DND-41 (cell line): ENCODE measurements around the gene TINAGL1.

Source experiments
- EZH2 ChIP-seq: IDR thresholded peaks from 3 replicates; pipeline ENCODE4 v1.6.1; 2012; ENCODE audit warnings: borderline replicate concordance, low read depth, mild to moderate bottlenecking, moderate library complexity, low read length, inconsistent platforms; ENCODE audit not compliant: severe bottlenecking
- TF ChIP-seq, protein P1 (sequence below): IDR thresholded peaks from 2 replicates; pipeline ENCODE4 v1.5.1; 2012; ENCODE audit warnings: borderline replicate concordance, low read length, moderate library complexity, mild to moderate bottlenecking; ENCODE audit not compliant: poor library complexity, severe bottlenecking; ENCODE audit errors: extremely low read depth

DNA sequence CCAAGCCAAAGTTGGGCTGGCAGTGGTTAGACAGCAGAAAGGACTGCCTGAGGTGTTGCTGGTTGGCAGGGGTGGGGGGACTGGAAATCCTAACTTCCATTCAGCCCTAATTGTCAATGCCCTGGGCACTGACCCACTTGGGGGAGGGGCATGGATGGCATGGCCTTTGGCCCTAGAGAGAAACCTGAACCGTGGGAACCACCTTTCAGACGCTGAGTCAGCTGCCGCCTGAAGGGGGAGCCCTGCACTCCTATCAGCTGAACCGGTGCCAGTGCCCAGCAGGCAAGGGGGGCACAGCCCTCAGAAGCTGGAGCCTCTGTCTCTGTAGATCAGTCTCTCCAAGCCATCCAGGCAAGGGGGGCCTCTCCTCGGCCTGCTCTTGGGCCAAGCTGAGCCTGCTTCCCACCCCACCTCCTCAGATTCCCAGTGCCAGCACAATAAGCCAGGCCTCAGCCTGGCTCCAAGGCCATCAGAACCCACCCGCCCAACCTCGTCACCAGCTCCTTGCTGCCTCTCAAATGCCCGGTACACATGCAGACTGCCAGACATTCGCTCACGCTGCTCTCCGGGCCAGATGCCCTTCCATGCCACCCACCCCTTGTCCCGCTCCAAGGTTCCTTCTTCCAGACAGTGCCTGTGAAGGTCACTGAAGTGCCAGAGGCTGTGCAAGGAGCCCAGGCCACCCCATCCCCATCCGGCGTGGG is 11.6 kb downstream of the TINAGL1 start:
- TF ChIP-seq, protein P1, sequence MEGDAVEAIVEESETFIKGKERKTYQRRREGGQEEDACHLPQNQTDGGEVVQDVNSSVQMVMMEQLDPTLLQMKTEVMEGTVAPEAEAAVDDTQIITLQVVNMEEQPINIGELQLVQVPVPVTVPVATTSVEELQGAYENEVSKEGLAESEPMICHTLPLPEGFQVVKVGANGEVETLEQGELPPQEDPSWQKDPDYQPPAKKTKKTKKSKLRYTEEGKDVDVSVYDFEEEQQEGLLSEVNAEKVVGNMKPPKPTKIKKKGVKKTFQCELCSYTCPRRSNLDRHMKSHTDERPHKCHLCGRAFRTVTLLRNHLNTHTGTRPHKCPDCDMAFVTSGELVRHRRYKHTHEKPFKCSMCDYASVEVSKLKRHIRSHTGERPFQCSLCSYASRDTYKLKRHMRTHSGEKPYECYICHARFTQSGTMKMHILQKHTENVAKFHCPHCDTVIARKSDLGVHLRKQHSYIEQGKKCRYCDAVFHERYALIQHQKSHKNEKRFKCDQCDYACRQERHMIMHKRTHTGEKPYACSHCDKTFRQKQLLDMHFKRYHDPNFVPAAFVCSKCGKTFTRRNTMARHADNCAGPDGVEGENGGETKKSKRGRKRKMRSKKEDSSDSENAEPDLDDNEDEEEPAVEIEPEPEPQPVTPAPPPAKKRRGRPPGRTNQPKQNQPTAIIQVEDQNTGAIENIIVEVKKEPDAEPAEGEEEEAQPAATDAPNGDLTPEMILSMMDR = peak; percentile 83
- TF ChIP-seq EZH2 = no peak
